KMS-11 (cell line): ENCODE results near the gene C1QTNF6.

Source experiments
- H2AFZ ChIP-seq: fragments of 200-600 bp; sonication (generic); 2 replicates; pipeline ENCODE4 v1.6.1; 2016; ENCODE audit warnings: antibody characterized with exemption, mixed run types, low read depth
- H3K27ac ChIP-seq: fragments of 200-600 bp; sonication (generic); 2 replicates; pipeline ENCODE4 v1.6.1; 2016; ENCODE audit warnings: mild to moderate bottlenecking, mixed run types
- H3K27me3 ChIP-seq: fragments of 200-600 bp; sonication (generic); 2 replicates; pipeline ENCODE4 v1.6.1; 2017; ENCODE audit warnings: mild to moderate bottlenecking, low read depth, mixed run types, moderate library complexity; ENCODE audit not compliant: insufficient read depth
- H3K36me3 ChIP-seq: fragments of 200-600 bp; sonication (generic); 2 replicates; pipeline ENCODE4 v1.6.1; 2017; ENCODE audit warnings: mild to moderate bottlenecking, mixed run types; ENCODE audit not compliant: insufficient read depth
- H3K4me1 ChIP-seq: fragments of 200-600 bp; sonication (generic); 2 replicates; pipeline ENCODE4 v1.6.1; 2016; ENCODE audit warnings: mild to moderate bottlenecking, low read depth, mixed run types; ENCODE audit not compliant: poor library complexity, severe bottlenecking
- H3K4me2 ChIP-seq: fragments of 200-600 bp; sonication (generic); 2 replicates; pipeline ENCODE4 v1.7.0; 2016; ENCODE audit warnings: mild to moderate bottlenecking, mixed run types
- H3K4me3 ChIP-seq: fragments of 200-600 bp; sonication (generic); IDR thresholded peaks from 2 replicates; pipeline ENCODE4 v1.6.1; 2017; ENCODE audit warnings: low read depth, low read length, mixed read lengths; ENCODE audit not compliant: insufficient read depth
- H3K79me2 ChIP-seq: fragments of 200-600 bp; sonication (generic); 2 replicates; pipeline ENCODE4 v1.6.1; 2016; ENCODE audit warnings: low read depth, mixed run types; ENCODE audit not compliant: insufficient read depth
- H3K9ac ChIP-seq: fragments of 200-600 bp; sonication (generic); 2 replicates; pipeline ENCODE4 v1.6.1; 2016; ENCODE audit warnings: mild to moderate bottlenecking, mixed run types
- H4K20me1 ChIP-seq: fragments of 200-600 bp; sonication (generic); 2 replicates; pipeline ENCODE4 v1.6.1; 2016; ENCODE audit warnings: mild to moderate bottlenecking, mixed run types; ENCODE audit not compliant: insufficient read depth
- TF ChIP-seq, protein P1 (sequence below): fragments of 200-600 bp; sonication (generic); conservative IDR thresholded peaks from 2 replicates; pipeline ENCODE4 v1.6.1; 2017; ENCODE audit warnings: low read depth, mild to moderate bottlenecking, antibody characterized with exemption, low read length, moderate library complexity, mixed read lengths

The C1QTNF6 gene

DNA sequence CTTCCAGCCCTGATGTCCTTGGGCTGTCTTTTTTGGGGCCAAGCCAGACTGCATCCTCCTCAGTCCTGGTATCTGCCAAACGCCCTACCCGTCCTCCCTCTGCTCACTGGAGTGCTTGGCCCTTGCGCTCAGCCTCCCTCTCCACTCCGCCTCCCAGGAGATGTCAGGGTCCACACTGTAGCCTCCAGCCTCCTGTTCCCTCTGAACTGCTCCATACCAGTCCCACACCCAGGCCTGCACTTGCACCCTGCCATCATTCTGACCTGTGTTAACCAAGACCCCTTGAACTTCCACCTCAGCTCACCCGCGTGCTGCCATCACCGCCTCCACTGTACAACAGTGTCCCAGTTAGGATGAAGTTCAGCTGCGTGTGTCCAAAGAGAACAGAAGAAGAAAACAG lies 32.1 kb downstream of the C1QTNF6 start:
- H3K79me2 ChIP-seq, result no peaks in the 10 kb centered on the region
- TF ChIP-seq, protein P1, sequence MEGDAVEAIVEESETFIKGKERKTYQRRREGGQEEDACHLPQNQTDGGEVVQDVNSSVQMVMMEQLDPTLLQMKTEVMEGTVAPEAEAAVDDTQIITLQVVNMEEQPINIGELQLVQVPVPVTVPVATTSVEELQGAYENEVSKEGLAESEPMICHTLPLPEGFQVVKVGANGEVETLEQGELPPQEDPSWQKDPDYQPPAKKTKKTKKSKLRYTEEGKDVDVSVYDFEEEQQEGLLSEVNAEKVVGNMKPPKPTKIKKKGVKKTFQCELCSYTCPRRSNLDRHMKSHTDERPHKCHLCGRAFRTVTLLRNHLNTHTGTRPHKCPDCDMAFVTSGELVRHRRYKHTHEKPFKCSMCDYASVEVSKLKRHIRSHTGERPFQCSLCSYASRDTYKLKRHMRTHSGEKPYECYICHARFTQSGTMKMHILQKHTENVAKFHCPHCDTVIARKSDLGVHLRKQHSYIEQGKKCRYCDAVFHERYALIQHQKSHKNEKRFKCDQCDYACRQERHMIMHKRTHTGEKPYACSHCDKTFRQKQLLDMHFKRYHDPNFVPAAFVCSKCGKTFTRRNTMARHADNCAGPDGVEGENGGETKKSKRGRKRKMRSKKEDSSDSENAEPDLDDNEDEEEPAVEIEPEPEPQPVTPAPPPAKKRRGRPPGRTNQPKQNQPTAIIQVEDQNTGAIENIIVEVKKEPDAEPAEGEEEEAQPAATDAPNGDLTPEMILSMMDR, result no peak
- H3K4me1 ChIP-seq, result peaks cover 2% of the 10 kb centered on the region

DNA sequence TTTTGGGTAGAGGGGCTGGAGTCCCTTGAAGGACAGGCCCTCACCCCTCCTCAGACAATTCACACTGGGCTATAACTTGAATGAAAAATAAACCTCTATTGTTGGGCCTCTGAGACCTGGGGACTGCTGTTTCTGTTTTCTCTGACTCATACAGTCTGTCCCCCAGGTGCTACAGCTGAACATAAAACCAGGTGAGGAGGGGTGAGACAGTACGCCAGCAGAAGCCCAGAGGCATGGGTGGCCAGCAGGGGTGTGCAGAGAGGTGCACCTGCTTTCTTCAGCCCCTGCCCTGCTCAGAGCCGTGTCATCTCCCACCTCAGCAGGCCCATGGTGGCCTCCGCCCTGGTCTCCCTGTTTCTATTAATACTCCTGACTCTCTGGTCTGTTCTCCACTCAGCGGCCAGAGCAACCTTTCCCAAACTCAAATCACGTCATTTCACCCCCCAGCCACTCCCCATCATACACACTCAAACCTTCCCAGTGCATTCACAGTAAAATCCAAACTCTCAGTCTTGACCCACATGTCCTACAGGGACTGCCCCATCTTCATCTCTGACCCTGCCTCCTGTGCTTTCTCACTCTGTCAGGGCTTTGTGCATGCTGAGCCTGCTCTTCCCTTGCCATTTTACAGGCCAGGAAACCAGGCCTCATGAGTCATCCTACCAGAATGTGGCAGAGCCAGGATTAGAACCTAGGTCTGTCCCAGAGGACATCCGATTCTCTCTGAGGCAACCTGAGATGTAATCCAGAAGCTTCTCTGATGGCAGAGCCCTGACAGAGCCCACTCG lies 32.9 kb downstream of the C1QTNF6 start:
- Histone ChIP-seq H3K9ac (no peak overlapping the region), H3K27me3 (no peaks in the 10 kb centered on the region), H3K36me3 (no peaks in the 10 kb centered on the region), H3K79me2 (no peaks in the 10 kb centered on the region), H3K4me2 (no peak overlapping the region), H3K4me3 (no peak overlapping the region), H4K20me1 (no peaks in the 10 kb centered on the region), H3K27ac (no peak overlapping the region), H2AFZ (no peak overlapping the region), H3K4me1 (no peaks in the 10 kb centered on the region)
- TF ChIP-seq, protein P1, result no peak

More for the DNA sequence above, 32.1 kb downstream of the C1QTNF6 start:
- H3K4me2 ChIP-seq, result no peak overlapping the region
- H3K36me3 ChIP-seq, result no peaks in the 10 kb centered on the region
- H4K20me1 ChIP-seq, result no peaks in the 10 kb centered on the region
- H3K27ac ChIP-seq, result no peak overlapping the region
- no peak overlapping the region for H3K9ac ChIP-seq
- no peak overlapping the region for H3K4me3 ChIP-seq
- H3K27me3 ChIP-seq, result no peaks in the 10 kb centered on the region
- H2AFZ ChIP-seq, result no peak overlapping the region

DNA sequence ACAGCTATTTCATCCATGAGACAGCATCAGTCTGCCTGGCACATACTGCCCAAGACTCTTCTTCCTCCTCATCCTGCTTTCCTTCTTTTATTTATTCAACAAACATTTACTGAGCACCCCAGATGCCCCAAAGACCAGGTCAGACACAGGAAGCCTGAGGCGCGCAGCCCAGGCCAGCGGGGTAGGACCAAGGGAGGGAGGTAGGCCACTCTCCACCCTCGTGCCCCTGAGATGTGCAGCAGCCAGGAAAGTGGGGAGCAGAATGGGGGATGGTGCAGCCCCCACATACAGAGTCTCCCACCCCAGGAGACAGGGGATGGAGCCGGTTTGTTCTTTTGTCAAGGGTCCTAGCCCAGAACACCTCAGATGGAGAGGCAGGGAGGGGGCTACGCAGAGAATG lies 34.1 kb downstream of the C1QTNF6 start:
- Histone ChIP-seq H3K4me1 (no peaks in the 10 kb centered on the region), H2AFZ (no peak overlapping the region), H3K4me2 (no peak overlapping the region), H3K27ac (no peak overlapping the region), H3K27me3 (no peaks in the 10 kb centered on the region), H3K79me2 (no peaks in the 10 kb centered on the region), H4K20me1 (no peaks in the 10 kb centered on the region), H3K9ac (no peak overlapping the region), H3K4me3 (no peak overlapping the region), H3K36me3 (no peaks in the 10 kb centered on the region)
- TF ChIP-seq, protein P1, result no peak

DNA sequence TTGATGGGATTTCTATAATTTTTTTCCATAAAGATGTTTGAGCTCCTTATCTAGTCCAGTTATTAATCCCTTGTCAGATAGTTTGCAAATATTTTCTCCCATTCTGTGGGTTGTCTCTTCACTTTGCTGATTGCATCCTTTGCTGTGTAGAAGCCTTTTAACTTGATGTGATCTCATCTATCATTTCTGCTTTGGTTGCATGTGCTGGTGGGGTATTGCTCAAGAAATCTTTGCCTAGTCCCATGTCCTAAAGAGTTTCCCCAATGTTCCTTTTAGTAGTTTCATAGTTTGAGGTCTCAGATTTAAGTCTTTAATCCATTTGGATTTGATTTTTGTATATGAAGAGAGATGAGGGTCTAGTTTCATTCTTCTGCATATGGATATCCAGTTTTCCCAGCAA lies 36.6 kb downstream of the C1QTNF6 start:
- Histone ChIP-seq H4K20me1 (no peaks in the 10 kb centered on the region), H3K27me3 (no peaks in the 10 kb centered on the region), H3K27ac (no peak overlapping the region), H3K36me3 (no peaks in the 10 kb centered on the region), H3K4me1 (no peaks in the 10 kb centered on the region), H3K4me2 (no peak overlapping the region), H2AFZ (no peak overlapping the region), H3K4me3 (no peak overlapping the region), H3K9ac (no peak overlapping the region), H3K79me2 (no peaks in the 10 kb centered on the region)
- TF ChIP-seq, protein P1, result no peak
